B cell (primary cell): ENCODE data around the gene GNAI3.

Source experiments
- CTCF ChIP-seq: fragments of 200-600 bp; IDR thresholded peaks from one replicate; pipeline ENCODE4 v1.8.0; 2022; ENCODE audit warnings: antibody characterized with exemption, mild to moderate bottlenecking
- EZH2 ChIP-seq: IDR thresholded peaks from 2 replicates; pipeline ENCODE4 v1.6.1; 2012; ENCODE audit warnings: borderline replicate concordance, low read depth, mild to moderate bottlenecking, moderate library complexity, low read length; ENCODE audit not compliant: insufficient read depth, poor library complexity, severe bottlenecking

GRCh38 chr1:109639063-109639840 lies 90.8 kb downstream of the GNAI3 start:
- TF ChIP-seq CTCF: no peak
- TF ChIP-seq EZH2: no peak
